ENCODE results near the gene CNTN5.

DNA sequence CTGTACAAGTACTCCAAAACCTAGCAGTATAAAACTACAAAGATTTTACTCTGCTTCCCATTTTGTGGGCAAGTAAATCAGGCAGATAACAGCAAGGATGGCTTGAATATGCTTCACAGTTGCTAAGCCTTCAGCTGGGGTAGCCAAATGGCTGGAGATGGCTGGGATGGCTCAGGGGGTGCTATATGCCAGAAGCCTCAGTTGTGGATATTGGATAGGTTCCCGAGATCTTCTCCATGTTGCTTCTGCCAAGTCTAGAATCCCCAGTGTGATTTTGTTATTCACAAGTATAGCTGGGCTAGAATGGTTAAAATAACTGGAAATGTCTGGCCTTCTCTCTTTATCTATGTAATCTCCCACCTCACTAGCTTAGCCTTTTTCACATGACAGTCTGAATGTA, 1194.0 kb downstream of the CNTN5 start:
- TF ChIP-seq, protein P1, sequence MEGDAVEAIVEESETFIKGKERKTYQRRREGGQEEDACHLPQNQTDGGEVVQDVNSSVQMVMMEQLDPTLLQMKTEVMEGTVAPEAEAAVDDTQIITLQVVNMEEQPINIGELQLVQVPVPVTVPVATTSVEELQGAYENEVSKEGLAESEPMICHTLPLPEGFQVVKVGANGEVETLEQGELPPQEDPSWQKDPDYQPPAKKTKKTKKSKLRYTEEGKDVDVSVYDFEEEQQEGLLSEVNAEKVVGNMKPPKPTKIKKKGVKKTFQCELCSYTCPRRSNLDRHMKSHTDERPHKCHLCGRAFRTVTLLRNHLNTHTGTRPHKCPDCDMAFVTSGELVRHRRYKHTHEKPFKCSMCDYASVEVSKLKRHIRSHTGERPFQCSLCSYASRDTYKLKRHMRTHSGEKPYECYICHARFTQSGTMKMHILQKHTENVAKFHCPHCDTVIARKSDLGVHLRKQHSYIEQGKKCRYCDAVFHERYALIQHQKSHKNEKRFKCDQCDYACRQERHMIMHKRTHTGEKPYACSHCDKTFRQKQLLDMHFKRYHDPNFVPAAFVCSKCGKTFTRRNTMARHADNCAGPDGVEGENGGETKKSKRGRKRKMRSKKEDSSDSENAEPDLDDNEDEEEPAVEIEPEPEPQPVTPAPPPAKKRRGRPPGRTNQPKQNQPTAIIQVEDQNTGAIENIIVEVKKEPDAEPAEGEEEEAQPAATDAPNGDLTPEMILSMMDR (IDR thresholded peaks at IDR 0.05) = no peak
- TF ChIP-seq EP300 (IDR thresholded peaks at IDR 0.05) (no peak), POLR2AphosphoS5 (IDR thresholded peaks at IDR 0.05) (no peak)

Data from upper lobe of left lung (tissue), 4 donors.